ENCODE data around the gene MEF2A. TPM values are rescaled to one million over a fixed set of nuclear protein-coding genes. Genes with fewer than 3 reads are reported as not detected.

MEF2A gene
- total RNA-seq, 2 experiments from 2014 or later, result 16.5 to 20.9 TPM

DNA sequence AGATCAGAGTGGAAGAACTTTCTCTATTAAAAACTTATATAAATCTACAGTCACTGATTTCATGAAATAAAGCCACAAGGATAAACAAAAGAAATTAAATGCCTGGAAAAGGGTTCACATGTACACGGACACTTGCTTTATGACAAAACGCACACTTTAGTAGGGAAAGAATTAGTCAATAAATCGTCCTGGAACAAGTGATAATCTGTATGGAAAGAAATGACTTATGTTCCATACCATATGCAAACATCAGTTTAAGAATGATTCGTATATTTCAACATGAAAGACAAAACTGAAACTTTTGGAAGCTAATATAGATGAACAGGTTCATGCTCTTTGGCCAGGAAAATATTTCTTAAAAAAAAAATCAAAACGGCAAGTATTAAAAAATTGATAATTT, 40.2 kb downstream of the MEF2A start:
- Mint-ChIP-seq H3K9me3 (ENCODE audit: low read depth) (no peaks in the 10 kb centered on the region), H3K27me3 (no peaks in the 10 kb centered on the region), H3K27ac (peak overlapping the region; percentile 63), H3K36me3 (ENCODE audit: low read depth) (peaks cover 27% of the 10 kb centered on the region), H3K4me3 (no peak overlapping the region), H3K4me1 (peaks cover 49% of the 10 kb centered on the region)
- CTCF ChIA-PET, result interaction anchor here (2.0 kb wide), 1 partner anchor 98 kb away, joined by 8 read pairs; no protein-coding TSS in a partner anchor
- ATAC-seq (peak; percentile 27), DNase-seq (no peak)
- POLR2A ChIA-PET, result interaction anchor here (0.6 kb wide), 1 partner anchor 33 kb away, joined by 6 read pairs; no protein-coding TSS in a partner anchor
- intact Hi-C loops (cut with DNase I, micrococcal nuclease), result no loop called here

DNA sequence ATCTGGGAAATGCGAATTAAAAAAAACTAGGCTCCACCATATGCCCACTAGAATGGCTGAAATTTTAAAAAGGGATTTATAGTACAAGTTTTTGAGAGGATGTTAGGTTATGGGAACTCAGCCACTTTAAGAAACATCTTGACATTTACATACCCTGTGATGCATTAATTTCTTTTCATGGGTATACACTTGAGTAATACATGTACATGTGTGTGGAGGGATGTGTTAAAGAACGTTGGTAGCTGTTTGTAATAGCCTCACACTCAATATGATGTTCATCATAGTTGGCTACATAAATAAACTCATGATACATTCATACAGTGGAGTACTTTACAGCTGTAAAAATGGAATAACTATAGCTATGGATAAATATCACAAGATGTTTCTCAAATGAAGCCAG, 40.9 kb downstream of the MEF2A start:
- DNase-seq (no peak), ATAC-seq (peak; percentile 85)
- Mint-ChIP-seq H3K27me3 (no peaks in the 10 kb centered on the region), H3K9me3 (ENCODE audit: low read depth) (no peaks in the 10 kb centered on the region), H3K27ac (peak overlapping the region; percentile 26), H3K4me3 (no peak overlapping the region), H3K36me3 (ENCODE audit: low read depth) (peaks cover 21% of the 10 kb centered on the region), H3K4me1 (peaks cover 46% of the 10 kb centered on the region)
- CTCF ChIA-PET, result interaction anchor here (0.8 to 2.0 kb wide), 2 partner anchors 19 to 98 kb away, joined by 3 to 8 read pairs; no protein-coding TSS in a partner anchor
- intact Hi-C loops (cut with DNase I, micrococcal nuclease), result no loop called here
- POLR2A ChIA-PET, result no interaction called here

DNA sequence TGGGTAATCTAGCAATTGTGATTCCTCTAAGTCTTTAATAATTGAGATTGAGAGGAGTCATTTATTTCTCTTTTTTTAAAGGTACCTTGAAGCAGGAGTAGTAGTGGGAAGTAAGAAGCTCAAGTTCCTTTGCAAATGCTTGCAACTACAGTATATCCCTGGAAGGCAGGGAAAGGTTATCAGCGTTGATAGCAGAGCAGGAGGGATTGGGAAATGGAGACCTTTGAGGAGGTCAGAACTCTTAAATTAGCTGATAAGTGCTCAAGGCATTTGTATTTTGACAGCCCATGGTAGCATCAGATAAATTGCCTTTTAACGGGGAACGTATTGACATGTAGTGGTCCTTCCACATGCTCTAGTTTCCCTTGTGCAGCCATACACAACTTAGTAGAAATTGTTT, 47.7 kb downstream of the MEF2A start:
- intact Hi-C loops (cut with DNase I, micrococcal nuclease), result no loop called here
- no peak for DNase-seq
- CTCF ChIA-PET, result interaction anchor here (0.7 to 1.2 kb wide), 3 partner anchors 17 to 33 kb away, joined by 3 read pairs; no protein-coding TSS in a partner anchor
- H3K27me3 Mint-ChIP-seq, result no peaks in the 10 kb centered on the region
- peaks cover 48% of the 10 kb centered on the region for H3K4me1 Mint-ChIP-seq
- H3K27ac Mint-ChIP-seq, result no peak overlapping the region
- POLR2A ChIA-PET, result interaction anchor here (1.7 kb wide), 1 partner anchor 47 kb away, joined by 5 read pairs; no protein-coding TSS in a partner anchor
- ATAC-seq, result no peak
- H3K9me3 Mint-ChIP-seq (ENCODE audit: low read depth), result no peaks in the 10 kb centered on the region
- H3K36me3 Mint-ChIP-seq (ENCODE audit: low read depth), result peaks cover 2% of the 10 kb centered on the region
- no peak overlapping the region for H3K4me3 Mint-ChIP-seq

DNA sequence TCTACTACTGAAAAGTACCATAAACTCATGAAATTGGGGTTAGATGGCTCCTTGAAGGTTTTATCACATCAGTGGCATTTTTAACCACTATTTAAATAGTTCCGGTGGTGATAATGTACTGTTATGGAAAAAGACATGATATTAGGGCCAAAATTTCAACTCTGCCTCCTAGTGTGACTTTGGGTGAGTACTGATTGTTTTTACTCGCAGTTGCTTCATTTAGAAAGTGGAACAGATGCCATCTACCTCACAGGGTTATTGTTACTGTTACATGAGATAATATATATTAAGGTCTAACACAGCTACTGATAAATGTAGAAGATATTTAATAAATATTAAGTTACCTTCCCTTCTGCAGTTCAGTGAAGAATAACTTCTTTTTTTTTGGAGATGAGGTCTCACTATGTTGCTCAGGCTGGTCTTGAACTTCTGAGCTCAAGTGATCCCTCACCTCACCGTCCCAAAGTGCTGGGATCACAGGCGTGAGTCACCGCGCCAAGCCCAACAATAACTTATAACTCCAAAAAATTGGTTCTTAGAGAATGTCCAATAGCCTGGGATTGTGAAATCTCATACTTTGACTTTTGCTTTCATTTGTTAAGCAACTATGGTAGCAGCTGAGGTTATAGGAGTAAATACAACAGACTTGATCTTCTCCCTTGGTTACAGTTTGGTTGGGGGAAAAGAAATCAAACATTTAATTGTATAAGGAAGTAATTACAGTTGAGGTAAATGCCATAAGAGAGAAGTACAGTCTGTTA, 48.3 kb downstream of the MEF2A start:
- ChIA-PET POLR2A (interaction anchor here (1.7 kb wide), 1 partner anchor 47 kb away, joined by 5 read pairs; no protein-coding TSS in a partner anchor), CTCF (interaction anchor here (0.7 to 1.6 kb wide), 3 partner anchors 24 to 33 kb away, joined by 3 read pairs; no protein-coding TSS in a partner anchor)
- Mint-ChIP-seq H3K4me3 (no peak overlapping the region), H3K27me3 (no peaks in the 10 kb centered on the region), H3K9me3 (ENCODE audit: low read depth) (no peaks in the 10 kb centered on the region), H3K4me1 (peaks cover 49% of the 10 kb centered on the region), H3K36me3 (ENCODE audit: low read depth) (peaks cover 2% of the 10 kb centered on the region), H3K27ac (peak overlapping the region; percentile 19)
- no peak for DNase-seq
- ATAC-seq, result no peak
- intact Hi-C loops (cut with DNase I, micrococcal nuclease), result no loop called here

DNA sequence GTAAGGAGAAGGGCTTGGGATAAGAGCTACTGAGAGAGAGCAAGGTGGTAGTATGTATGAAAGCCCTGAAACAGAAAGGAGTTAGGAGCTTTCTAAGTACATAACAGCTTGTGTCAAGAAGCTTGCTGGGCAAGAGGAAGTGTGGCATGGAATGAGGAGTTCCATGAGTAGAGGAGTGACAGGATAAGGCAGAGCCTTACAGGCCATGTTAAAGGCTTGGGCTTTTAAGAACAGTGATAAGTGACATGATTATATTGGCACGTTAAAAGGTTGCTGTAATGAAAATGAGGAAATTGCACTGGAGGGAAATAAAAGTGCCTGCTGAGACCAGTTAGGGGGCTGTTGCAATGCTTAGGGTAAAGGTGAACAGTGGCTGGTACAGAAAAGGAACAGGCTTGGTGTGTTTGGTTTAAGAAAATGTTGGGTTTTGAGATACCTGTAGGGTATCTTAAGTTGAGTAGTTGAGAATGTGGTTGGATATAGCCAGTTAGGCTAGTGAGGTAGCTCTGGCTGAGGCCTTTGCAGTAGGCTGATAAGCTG, 49.0 kb downstream of the MEF2A start:
- Mint-ChIP-seq H3K36me3 (ENCODE audit: low read depth) (peaks cover 2% of the 10 kb centered on the region), H3K9me3 (ENCODE audit: low read depth) (no peaks in the 10 kb centered on the region), H3K27me3 (no peaks in the 10 kb centered on the region), H3K4me1 (peaks cover 57% of the 10 kb centered on the region), H3K27ac (peak overlapping the region; percentile 19), H3K4me3 (no peak overlapping the region)
- ChIA-PET POLR2A (interaction anchor here (1.7 kb wide), 1 partner anchor 48 kb away, joined by 5 read pairs; no protein-coding TSS in a partner anchor), CTCF (interaction anchor here (1.2 to 1.6 kb wide), 4 partner anchors 34 to 342 kb away, joined by 3 to 4 read pairs (median 3); no protein-coding TSS in a partner anchor)
- ATAC-seq (no peak), DNase-seq (no peak)
- intact Hi-C loops (cut with DNase I, micrococcal nuclease), result loop anchor here in 1 of 2 experiments (5.0 kb wide), 1 partner anchor 48 kb away; the partner anchor contains the start of gene MEF2A

DNA sequence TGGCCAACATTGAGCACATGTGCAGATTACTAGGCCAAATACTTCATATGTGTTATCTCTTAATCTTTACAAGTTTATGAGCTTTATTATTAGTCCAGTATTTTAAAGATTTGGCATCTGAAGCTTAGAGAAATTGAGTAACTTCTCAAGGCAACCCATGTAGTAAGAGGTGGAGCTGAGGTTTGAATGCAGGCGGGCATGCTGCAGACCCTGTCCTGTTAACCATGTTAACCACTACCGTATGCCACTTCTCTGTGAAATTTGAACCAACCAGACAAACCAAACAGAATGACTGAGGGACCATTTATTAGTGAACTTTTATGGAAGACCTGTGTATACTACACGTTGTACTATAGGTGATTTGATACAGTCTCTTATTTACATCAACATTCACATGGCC, 49.7 kb downstream of the MEF2A start:
- Mint-ChIP-seq H3K4me1 (peaks cover 57% of the 10 kb centered on the region), H3K36me3 (ENCODE audit: low read depth) (peaks cover 2% of the 10 kb centered on the region), H3K27ac (no peak overlapping the region), H3K27me3 (no peaks in the 10 kb centered on the region), H3K9me3 (ENCODE audit: low read depth) (no peaks in the 10 kb centered on the region), H3K4me3 (no peak overlapping the region)
- no peak for ATAC-seq
- POLR2A ChIA-PET, result no interaction called here
- DNase-seq, result no peak
- CTCF ChIA-PET, result interaction anchor here (1.2 to 1.6 kb wide), 4 partner anchors 35 to 342 kb away, joined by 3 to 4 read pairs (median 3); no protein-coding TSS in a partner anchor
- intact Hi-C loops (cut with DNase I, micrococcal nuclease), result loop anchor here in 1 of 2 experiments (5.0 kb wide), 1 partner anchor 48 kb away; the partner anchor contains the start of gene MEF2A

DNA sequence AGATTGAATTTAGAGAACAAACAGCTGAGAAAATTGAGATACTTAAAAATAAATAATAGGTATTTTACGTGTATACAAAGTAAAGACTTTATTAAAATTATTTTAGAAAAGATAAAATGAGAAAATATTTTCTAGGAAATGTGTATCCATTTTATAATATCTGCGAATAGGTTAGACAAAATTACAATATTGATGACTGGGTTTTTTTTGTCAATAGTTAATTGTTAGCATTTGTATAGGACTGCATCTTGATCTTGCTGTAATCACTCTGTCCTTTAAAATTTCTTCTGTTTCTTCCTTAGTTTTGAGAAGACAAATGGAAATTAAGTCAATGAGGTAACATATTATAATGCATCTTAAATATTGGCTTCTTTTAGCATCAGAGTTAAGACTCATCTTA, 50.3 kb downstream of the MEF2A start:
- ChIA-PET POLR2A (no interaction called here), CTCF (interaction anchor here (1.2 kb wide), 2 partner anchors 89 to 343 kb away, joined by 3 to 4 read pairs; no protein-coding TSS in a partner anchor)
- Mint-ChIP-seq H3K9me3 (ENCODE audit: low read depth) (no peaks in the 10 kb centered on the region), H3K27me3 (no peaks in the 10 kb centered on the region), H3K4me1 (peaks cover 57% of the 10 kb centered on the region), H3K4me3 (no peak overlapping the region), H3K36me3 (ENCODE audit: low read depth) (peaks cover 2% of the 10 kb centered on the region), H3K27ac (no peak overlapping the region)
- no peak for DNase-seq
- intact Hi-C loops (cut with DNase I, micrococcal nuclease), result loop anchor here in 1 of 2 experiments (5.0 kb wide), 1 partner anchor 49 kb away; the partner anchor contains the start of gene MEF2A
- no peak for ATAC-seq

DNA sequence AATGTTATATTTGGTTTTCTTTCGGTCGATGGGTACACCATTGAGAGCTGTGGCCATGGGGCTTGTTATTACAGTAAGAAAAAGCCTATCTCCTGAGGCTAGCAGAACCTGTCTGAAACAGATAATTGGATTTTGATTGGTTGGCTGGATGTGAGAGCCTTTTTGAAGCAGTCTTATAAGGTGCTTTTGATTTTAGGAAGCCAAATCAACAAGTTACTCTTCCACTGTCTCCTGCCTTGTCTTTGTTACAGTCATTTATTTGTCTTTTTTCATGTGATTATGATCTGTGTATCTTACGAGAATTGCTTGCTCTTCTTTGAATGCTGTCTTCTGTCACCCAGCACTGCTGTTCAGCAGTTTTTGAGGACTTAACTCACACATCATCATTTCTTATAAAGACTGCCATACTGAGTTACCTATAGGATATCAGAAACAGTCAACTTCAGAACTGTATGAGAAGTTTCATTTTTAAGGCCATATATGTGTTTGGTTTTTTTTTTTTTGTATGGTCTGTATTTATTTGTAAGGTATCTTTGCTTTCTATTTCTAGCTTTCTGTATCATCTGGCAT, 51.1 kb downstream of the MEF2A start:
- ChIA-PET CTCF (interaction anchor here (1.1 kb wide), 1 partner anchor 12 kb away, joined by 3 read pairs; no protein-coding TSS in a partner anchor), POLR2A (no interaction called here)
- DNase-seq (no peak), ATAC-seq (peak; percentile 82)
- Mint-ChIP-seq H3K4me3 (no peak overlapping the region), H3K36me3 (ENCODE audit: low read depth) (peaks cover 2% of the 10 kb centered on the region), H3K27me3 (no peaks in the 10 kb centered on the region), H3K4me1 (peaks cover 53% of the 10 kb centered on the region), H3K27ac (peak overlapping the region; percentile 20), H3K9me3 (ENCODE audit: low read depth) (no peaks in the 10 kb centered on the region)
- intact Hi-C loops (cut with DNase I, micrococcal nuclease), result loop anchor here in 1 of 2 experiments (5.0 kb wide), 1 partner anchor 50 kb away; the partner anchor contains the start of gene MEF2A

DNA sequence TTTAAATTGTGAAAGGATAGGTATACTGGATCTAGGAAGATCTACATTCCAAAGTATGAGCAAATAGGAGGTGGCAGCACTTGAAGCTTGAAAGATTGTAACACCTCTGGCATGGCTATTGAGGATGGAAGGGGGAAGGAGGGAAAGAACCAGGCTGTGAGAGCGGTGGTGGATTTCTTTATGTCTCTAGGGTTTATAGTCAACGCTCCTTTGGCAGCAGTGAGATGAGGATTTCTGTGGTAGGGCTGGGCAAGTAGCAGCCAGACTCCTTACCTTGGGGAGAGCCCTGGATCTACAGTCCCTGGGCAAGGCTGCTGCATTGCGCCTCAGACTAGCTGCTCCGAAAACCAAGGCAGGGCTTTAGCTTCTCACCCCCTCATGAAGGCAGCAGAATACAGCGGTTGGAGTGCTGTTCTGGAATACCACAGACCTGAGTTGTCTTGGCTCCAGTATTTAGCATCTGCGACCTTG, 53.2 kb downstream of the MEF2A start:
- H3K4me3 Mint-ChIP-seq, result no peak overlapping the region
- H3K4me1 Mint-ChIP-seq, result peaks cover 42% of the 10 kb centered on the region
- intact Hi-C loops (cut with DNase I, micrococcal nuclease), result loop anchor here in 1 of 2 experiments (5.0 kb wide), 1 partner anchor 52 kb away; the partner anchor contains the start of gene MEF2A
- DNase-seq (no peak), ATAC-seq (no peak)
- peaks cover 7% of the 10 kb centered on the region for H3K36me3 Mint-ChIP-seq (ENCODE audit: low read depth)
- POLR2A ChIA-PET, result no interaction called here
- CTCF ChIA-PET, result interaction anchor here (0.5 kb wide), 1 partner anchor 1774 kb away, joined by 3 read pairs; no protein-coding TSS in a partner anchor
- H3K27ac Mint-ChIP-seq, result no peak overlapping the region
- H3K27me3 Mint-ChIP-seq, result no peaks in the 10 kb centered on the region
- H3K9me3 Mint-ChIP-seq (ENCODE audit: low read depth), result peaks cover 4% of the 10 kb centered on the region

DNA sequence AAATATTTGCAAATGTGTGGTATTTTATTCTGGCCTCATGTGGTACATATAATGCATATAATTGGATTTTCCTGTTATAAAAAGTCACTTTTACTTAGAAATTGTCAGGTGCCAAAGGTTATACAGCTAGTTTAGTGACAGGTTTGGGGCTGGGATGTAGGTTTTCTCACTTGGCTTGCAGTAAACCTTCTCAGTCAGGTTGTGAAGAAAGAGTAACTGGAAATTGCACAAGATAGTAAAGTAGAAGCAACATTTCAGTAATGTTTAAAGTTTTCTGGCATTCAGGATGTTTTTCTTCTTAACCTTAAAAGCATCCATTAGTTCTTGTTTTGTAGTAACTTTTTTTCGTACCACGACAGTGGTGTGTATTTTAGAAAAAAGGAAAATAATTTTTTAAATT, 53.9 kb downstream of the MEF2A start:
- CTCF ChIA-PET, result interaction anchor here (0.5 kb wide), 1 partner anchor 1774 kb away, joined by 3 read pairs; no protein-coding TSS in a partner anchor
- Mint-ChIP-seq H3K4me1 (peaks cover 35% of the 10 kb centered on the region), H3K36me3 (ENCODE audit: low read depth) (peaks cover 13% of the 10 kb centered on the region), H3K27ac (no peak overlapping the region), H3K27me3 (no peaks in the 10 kb centered on the region), H3K9me3 (ENCODE audit: low read depth) (peaks cover 4% of the 10 kb centered on the region), H3K4me3 (no peak overlapping the region)
- DNase-seq (no peak), ATAC-seq (no peak)
- POLR2A ChIA-PET, result no interaction called here
- intact Hi-C loops (cut with DNase I, micrococcal nuclease), result loop anchor here in 1 of 2 experiments (5.0 kb wide), 1 partner anchor 52 kb away; the partner anchor contains the start of gene MEF2A

DNA sequence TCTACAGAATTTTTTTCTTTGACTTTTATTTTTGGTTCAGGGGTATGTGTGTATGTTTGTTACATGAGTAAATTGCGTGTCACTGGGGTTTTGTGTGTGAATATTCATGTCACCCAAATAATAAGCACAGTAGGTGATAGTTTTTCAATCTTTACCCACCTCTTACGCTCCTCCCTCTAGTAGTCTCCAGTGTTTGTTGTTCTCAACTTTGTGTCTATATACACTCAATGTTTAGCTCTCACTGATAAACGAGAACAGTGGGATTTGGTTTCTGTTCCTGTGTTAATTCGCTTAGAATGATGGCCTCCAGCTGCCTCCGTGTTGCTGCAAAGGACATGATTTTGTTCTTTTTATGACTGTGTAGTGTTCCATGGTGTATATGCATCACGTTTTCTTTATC, 54.4 kb downstream of the MEF2A start:
- Mint-ChIP-seq H3K27me3 (no peaks in the 10 kb centered on the region), H3K27ac (no peak overlapping the region), H3K4me1 (peaks cover 31% of the 10 kb centered on the region), H3K9me3 (ENCODE audit: low read depth) (peaks cover 4% of the 10 kb centered on the region), H3K36me3 (ENCODE audit: low read depth) (peaks cover 17% of the 10 kb centered on the region), H3K4me3 (no peak overlapping the region)
- DNase-seq (no peak), ATAC-seq (no peak)
- intact Hi-C loops (cut with DNase I, micrococcal nuclease), result no loop called here
- POLR2A ChIA-PET, result no interaction called here
- CTCF ChIA-PET, result no interaction called here

Data from activated CD4-positive, alpha-beta T cell treated with anti-CD3 and anti-CD28 coated beads for 36 hours (primary cell).